ENCODE data around the gene PPP1R8. TPM values are rescaled to one million over a fixed set of nuclear protein-coding genes. Genes with fewer than 3 reads are reported as not detected.

Gene PPP1R8
- total and polyA plus RNA-seq, 7 donors, result 18.5 to 46.1 (median 25.7) TPM

DNA sequence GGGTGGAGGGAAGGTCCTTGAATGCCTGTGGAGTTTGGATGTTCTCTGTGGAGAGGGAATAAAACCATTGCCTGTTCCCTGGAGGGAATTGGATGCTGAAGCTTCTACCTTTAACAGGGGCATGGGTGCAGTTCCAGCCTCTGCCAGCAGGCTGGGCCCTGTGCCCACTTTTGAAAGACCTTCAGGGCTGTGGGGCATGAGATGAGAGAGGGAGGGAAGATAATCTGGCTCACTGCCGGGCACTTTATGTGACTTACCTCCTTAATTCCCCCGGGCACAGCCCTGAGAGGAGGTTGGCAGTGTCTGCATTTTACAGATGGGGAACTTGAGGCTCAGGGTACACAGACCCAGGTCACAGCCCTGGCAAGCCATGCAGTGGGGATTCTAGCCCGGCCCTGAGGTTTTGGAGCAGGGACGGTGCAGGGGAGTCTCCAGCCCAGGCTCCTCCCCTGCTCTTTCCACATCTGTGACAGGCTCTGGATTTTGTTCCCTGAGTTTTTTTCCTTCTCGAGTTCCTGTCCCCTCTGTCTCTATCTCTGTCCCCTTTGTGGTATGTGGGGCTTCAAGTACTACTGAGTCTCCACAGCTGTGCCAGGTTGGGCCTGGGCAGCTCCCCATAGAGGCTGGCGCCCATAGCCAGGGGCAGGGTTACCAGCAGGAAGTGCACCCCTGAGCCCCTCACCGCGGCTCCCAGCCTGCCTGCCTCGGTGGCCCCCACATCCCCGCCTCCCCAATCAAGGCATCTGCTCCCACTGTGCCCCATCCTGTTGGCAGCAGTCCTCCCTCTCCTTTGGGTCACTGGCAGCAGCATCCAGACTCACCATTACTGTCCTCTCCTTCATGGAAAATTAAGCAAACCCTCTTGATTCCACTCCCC is 27.7 kb downstream of the PPP1R8 start:
- WGBS, 3 donors, result 18 to 30% (median 23%) methylated on average over 10 of the region's 10 CpGs
- H3K4me3 ChIP-seq, result no peak overlapping the region
- H3K9me3 ChIP-seq, result no peaks in the 10 kb centered on the region
- DNase-seq (peak; percentile 82 to 85), ATAC-seq (peak; percentile 81 to 91 (median 87))
- intact Hi-C loops (cut with DNase I), result loop anchor here (5.0 kb wide), 1 partner anchor 119 kb away; no protein-coding TSS in a partner anchor
- H3K27me3 ChIP-seq (ENCODE audit: insufficient read depth in 3 of 3, low read length in 2 of 3), result no peaks in the 10 kb centered on the region
- H3K4me1 ChIP-seq, result no peaks in the 10 kb centered on the region
- no peak overlapping the region for H3K27ac ChIP-seq
- H3K36me3 ChIP-seq (ENCODE audit: insufficient read depth in 1 of 2, low read depth in 1 of 2), result no peaks in the 10 kb centered on the region
- TF ChIP-seq, protein P1, sequence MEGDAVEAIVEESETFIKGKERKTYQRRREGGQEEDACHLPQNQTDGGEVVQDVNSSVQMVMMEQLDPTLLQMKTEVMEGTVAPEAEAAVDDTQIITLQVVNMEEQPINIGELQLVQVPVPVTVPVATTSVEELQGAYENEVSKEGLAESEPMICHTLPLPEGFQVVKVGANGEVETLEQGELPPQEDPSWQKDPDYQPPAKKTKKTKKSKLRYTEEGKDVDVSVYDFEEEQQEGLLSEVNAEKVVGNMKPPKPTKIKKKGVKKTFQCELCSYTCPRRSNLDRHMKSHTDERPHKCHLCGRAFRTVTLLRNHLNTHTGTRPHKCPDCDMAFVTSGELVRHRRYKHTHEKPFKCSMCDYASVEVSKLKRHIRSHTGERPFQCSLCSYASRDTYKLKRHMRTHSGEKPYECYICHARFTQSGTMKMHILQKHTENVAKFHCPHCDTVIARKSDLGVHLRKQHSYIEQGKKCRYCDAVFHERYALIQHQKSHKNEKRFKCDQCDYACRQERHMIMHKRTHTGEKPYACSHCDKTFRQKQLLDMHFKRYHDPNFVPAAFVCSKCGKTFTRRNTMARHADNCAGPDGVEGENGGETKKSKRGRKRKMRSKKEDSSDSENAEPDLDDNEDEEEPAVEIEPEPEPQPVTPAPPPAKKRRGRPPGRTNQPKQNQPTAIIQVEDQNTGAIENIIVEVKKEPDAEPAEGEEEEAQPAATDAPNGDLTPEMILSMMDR (IDR thresholded peaks at IDR 0.05), result peak; percentile 87

DNA sequence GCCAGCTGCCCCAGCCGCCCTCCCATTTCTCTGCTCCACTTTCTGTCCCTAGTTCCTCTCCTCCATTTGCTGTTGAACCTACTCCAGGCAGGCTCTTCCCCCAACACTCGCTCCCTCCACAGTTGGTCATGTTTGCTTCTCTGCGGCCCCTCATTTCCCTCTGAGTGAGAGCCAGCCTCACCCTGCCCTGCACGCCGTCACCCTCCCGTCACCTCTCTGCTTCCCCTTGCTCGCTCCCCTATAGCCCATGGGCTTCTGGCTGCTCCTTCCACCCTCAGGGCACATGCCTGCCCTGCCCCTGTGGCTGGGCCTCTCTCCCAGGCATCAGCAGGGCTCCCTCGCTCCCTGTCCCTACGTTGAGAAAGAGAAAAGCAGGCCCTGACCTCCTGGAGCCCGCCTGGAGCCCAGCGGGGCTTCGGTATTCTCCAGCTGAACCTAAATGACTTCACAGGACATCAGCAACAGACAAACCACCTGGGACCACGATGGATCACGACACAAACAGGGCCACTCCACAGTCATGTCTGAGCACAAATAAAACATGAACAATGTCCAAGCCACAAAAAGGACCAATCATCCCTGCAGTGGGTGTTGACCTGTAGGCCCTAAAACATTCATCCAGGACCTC is 28.5 kb downstream of the PPP1R8 start:
- Histone ChIP-seq H3K27ac (no peak overlapping the region), H3K27me3 (ENCODE audit: insufficient read depth in 3 of 3, low read length in 2 of 3) (no peaks in the 10 kb centered on the region), H3K4me3 (no peak overlapping the region), H3K36me3 (ENCODE audit: insufficient read depth in 1 of 2, low read depth in 1 of 2) (no peaks in the 10 kb centered on the region), H3K9me3 (no peaks in the 10 kb centered on the region), H3K4me1 (no peaks in the 10 kb centered on the region)
- WGBS, 3 donors, result 65 to 83% (median 75%) methylated on average over 14 of the region's 14 CpGs
- ATAC-seq (no peak), DNase-seq (no peak)
- intact Hi-C loops (cut with DNase I), result loop anchor here (5.0 kb wide), 1 partner anchor 118 kb away; no protein-coding TSS in a partner anchor
- TF ChIP-seq, protein P1 (IDR thresholded peaks at IDR 0.05), result no peak

DNA sequence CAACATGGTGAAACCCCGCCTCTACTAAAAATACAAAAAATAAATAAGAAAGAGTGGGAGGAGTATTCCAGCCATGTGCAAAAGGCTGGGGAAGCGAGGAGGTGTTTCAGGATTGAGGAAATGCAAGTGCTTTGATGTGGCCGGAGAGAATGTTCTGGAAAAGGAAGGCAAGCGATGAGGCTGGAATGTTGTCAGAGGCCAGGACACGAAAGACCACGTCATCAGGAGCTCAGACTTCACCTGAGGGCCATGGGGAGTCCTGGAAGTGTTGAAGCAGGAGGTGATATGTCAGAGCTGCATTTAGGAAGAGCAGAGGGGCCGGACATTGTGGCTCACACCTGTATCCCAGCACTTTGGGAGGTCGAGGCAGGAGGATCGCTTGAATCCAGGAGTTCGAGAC is 30.9 kb downstream of the PPP1R8 start:
- WGBS, 3 donors, result 94 to 96% (median 95%) methylated on average over 10 of the region's 10 CpGs
- H3K27me3 ChIP-seq (ENCODE audit: insufficient read depth in 3 of 3, low read length in 2 of 3), result no peaks in the 10 kb centered on the region
- intact Hi-C loops (cut with DNase I), result no loop called here

DNA sequence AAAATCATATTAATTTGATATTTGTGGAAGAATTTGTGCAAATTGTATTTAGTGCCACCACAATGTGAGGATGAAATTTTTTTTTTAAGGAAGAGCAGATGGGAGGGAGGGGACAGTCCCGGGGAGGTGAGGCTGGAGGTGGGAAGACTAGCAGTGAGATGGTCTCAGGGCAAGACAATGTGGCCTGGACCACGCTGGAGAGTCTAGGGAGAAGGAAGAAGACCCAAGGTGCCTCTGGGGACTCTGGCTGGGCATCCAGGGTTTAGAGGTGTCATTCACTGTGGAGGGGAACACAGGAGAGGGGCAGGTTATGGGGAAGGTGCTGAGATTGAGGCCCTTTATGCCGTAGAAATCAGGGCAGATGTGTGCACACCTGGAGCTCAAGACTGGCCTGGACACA is 31.4 kb downstream of the PPP1R8 start:
- Histone ChIP-seq H3K9me3 (no peaks in the 10 kb centered on the region), H3K27me3 (ENCODE audit: insufficient read depth in 3 of 3, low read length in 2 of 3) (no peaks in the 10 kb centered on the region), H3K27ac (no peak overlapping the region), H3K4me3 (no peak overlapping the region), H3K4me1 (no peaks in the 10 kb centered on the region), H3K36me3 (ENCODE audit: insufficient read depth in 1 of 2, low read depth in 1 of 2) (no peaks in the 10 kb centered on the region)
- DNase-seq (no peak), ATAC-seq (no peak)
- TF ChIP-seq, protein P1 (IDR thresholded peaks at IDR 0.05), result no peak
- 87 to 91% (median 88%) methylated on average over 3 of the region's 3 CpGs for WGBS, 3 donors
- intact Hi-C loops (cut with DNase I), result no loop called here

More for the DNA sequence above, 30.9 kb downstream of the PPP1R8 start:
- no peaks in the 10 kb centered on the region for H3K4me1 ChIP-seq
- H3K4me3 ChIP-seq, result no peak overlapping the region
- H3K36me3 ChIP-seq (ENCODE audit: insufficient read depth in 1 of 2, low read depth in 1 of 2), result no peaks in the 10 kb centered on the region
- DNase-seq (no peak), ATAC-seq (no peak)
- no peak overlapping the region for H3K27ac ChIP-seq
- H3K9me3 ChIP-seq, result no peaks in the 10 kb centered on the region
- TF ChIP-seq, protein P1 (IDR thresholded peaks at IDR 0.05), result no peak
